Left kidney (tissue), 2 donors: Measurements from ENCODE around the gene STX1A. TPM values are rescaled to one million over a fixed set of nuclear protein-coding genes. Genes with fewer than 3 reads are reported as not detected.
"Not testable (repeated sequence)": the region's sequence is repeated elsewhere in the genome, so short reads cannot be mapped to it uniquely, and the experiment has no call there.

Source experiments
- DNase-seq: peaks from one replicate; pipeline ENCODE4 v3.0.0-alpha.2; 2013
- polyA plus RNA-seq: library from polyadenylated mRNA; unstranded; fragments of 120-200 nt; gene quantifications from one replicate; pipeline ENCODE4 v1.2.1, GENCODE V29; 2013; ENCODE audit not compliant: insufficient read length

STX1A gene
- polyA plus RNA-seq, 1 donor: 8.0 TPM

GRCh38 chr7:73683056-73683787 is 36.2 kb downstream of the STX1A start, which contains the start of the genes BUD23 and DNAJC30:
TSS of gene BUD23 (plus strand) at chr7:73683597. CDS start at chr7:73683626, 29 bp downstream.
TSS of gene DNAJC30 (minus strand) at chr7:73683453. CDS start at chr7:73683423, 30 bp downstream.
- DNase-seq: peak; percentile 94

DNA sequence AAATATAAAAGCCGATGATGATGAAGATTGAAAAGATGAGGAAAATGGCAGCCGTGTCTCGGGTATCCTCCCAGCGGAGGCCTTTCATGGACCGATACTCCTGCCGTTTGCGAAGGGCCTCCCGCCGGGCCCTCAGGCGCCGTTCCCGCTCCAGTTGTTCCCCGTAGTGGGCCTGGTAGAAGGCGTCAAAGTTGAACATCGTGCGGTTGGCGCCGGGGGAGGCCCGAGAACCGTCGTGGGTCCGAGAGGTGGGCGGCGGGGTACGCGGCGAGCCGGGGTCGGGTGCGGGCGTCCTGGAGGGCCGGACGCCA is 36.8 kb downstream of the STX1A start:
- no peak for DNase-seq

DNA sequence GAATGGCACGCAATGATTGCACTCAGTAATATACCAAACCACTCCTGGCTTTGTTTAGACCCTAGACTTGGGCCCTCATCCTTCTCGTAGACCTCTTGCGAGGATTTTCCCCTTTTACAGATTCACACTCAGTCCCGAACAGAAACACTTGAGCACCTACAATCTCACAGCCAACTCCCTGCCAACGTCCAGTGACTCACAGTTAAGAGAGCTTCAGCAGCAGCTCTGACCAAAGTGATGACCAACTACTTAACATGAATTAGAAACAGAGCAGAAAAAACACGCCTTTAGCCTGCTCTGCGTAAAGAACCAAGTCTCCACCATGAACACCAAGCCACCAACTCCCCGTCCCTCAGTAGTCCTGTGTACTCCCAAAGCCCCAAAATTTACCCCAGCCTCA is 38.4 kb downstream of the STX1A start:
- no peak for DNase-seq

DNA sequence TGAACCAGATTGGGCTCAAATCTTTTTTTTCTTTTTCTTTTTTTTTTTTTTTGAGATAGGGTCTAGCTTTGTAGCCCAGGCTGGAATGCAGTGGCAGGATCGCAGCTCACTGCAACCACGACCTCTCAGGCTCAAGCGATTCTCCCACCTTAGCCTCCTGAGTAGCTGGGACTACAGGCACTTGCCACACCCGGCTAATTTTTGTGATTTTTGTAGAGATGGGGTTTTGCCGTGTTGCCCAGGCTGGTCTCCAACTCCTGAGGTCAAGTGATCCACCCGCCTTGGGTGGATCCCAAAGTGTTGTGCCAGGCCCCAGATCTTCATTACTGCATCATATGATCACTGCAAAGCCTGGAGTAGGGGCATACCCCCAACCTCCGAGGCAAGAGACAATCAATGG is 39.0 kb downstream of the STX1A start:
- DNase-seq: no peak

DNA sequence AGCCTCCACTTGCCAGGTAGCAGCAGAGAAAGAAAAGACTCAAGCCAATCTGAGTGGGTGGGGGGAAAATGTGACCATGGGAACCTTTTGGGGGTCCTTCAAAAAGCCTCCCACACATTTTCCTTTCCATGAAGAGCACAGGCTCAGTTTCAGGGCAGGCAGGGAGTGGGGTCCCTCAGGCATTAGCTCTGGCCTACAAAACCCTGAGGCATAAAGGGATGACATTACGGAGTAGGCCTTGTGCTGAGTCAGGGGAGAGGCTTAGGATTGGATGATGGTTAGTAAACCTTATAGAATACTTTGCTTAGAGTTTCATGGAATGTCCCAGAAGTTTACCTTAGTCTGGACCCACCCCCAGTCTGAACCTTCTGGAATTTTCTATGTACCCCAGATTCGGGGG is 39.8 kb downstream of the STX1A start:
- no peak for DNase-seq

DNA sequence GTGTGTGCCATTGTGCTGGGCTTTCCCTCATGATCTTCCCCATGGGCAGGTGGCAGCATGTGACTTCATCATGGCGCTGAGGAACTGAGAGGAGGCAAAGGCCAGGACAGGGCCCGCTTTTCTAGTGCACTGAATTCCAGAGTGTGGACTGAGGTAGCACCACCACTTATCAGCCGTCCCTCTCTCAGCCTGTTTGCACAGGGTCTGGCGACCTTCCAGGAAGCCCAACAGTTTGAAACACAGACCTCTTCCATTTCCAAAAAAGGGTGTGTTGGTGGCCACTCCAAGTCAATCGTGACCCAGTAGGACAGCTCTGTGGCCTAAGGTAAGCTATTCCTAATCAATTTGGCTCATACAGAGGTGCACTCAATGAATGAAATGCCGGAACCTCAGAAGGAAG is 40.6 kb downstream of the STX1A start:
- no peak for DNase-seq

DNA sequence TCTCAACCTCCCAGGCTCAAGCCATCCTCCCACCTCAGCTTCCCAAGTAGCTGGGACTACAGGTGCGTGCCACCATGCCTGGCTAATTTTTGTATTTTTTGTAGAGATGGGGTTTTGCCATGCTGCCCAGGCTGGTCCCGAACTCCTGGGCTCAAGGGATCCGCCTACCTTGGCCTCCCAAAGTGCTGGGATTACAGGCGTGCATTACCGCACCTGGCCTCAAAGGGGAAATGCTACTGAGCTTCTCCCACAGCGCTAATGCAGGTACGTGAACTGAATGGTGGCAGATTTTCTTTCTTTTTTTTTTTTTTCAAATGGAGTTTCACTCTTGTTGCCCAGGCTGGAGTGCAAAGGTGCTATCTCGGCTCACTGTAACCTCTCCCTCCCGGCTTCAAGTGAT is 43.4 kb downstream of the STX1A start:
- DNase-seq: not testable (repeated sequence)

GRCh38 chr7:73674468-73675124 is 44.9 kb downstream of the STX1A start:
- no peak for DNase-seq

- DNase-seq: no peak
These were observed 47.5 kb downstream of the STX1A start for GRCh38 chr7:73671857-73672445.

- DNase-seq: no peak
These were observed 48.2 kb downstream of the STX1A start for GRCh38 chr7:73671322-73671661.

- DNase-seq: no peak
These were observed 49.5 kb downstream of the STX1A start for GRCh38 chr7:73669858-73670385.

GRCh38 chr7:73669288-73669701 is 50.2 kb downstream of the STX1A start:
- peak; percentile 5 for DNase-seq

DNA sequence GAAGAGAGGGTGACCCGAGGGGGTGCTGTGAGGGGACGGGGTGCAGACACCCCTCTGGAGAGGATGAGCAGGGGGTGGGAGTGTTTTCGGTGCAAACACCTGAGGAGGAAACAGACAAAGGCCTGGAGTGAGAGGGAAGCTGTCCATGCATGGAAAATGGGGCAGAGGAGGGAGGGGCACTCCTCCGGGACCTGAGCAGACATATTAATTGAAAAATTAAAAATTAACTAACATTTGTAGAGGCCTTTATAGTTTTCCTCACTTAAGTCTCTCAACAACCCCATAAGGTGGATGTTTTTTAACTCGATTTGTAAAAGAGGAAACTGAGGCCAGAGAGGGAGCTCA is 50.6 kb downstream of the STX1A start:
- DNase-seq: peak; percentile 24

DNA sequence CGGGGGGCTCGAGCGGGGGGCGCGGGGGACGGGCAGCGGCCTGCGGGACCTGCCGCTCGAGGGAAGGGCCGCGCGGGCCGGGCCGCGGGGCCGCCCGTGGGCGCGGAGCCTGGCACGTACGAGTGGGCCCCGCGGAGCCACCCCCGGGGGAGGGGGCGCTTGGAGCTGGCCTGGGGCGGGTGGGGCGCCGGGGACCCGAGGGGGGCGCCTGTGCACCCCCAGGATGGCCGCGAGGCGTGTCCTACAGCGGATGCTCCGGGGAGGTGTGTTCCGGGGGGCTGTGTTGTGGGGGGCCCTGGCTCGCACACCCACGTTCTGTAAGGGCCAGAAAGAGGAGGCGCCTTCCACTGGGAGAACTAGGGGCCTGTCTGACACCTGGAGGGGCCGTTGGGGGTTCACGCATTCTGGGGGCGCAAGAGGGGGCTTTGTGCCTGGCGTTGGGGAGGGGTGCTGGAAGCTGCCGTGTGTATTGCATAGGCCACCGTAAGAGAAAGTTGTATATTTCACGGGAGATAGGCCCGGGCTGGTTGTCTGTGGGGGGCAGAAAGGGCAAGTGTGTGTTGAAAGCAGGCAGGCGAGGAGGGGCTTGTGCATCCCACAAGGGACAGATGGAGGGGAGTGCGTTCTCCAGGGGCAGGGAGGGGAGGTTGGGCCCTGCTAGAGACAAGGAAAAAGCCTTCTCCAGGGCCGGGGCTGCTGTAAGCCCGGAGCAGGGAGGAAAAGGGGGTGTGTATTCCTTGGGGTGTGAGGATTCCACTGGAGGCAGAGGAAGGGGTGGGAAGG is 51.2 kb downstream of the STX1A start:
- peak; percentile 32 for DNase-seq

- peak; percentile 90 for DNase-seq
These were observed 51.9 kb downstream of the STX1A start, which contains the start of gene VPS37D for GRCh38 chr7:73667344-73668102. TSS of gene VPS37D (plus strand) at chr7:73667831. CDS start at chr7:73667959, 128 bp downstream.

DNA sequence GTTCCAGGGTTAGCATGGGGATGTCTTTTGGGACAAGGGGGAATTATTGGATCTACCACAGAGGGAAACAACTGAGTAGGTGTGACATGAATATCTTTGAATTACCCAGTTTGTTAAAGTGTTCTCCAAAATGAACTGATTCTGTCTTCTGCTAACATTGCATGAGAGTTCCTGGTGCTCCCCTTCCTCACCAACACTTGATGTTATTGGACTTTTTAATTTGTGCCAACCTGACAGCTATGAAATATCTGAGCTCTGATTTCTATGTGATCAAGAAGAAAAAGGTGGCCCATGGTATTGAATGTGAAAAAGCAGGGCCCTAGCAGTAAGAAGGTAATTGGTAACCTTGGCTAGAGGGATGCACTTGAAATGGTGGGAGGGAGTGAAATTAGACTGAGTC is 56.4 kb downstream of the STX1A start:
- DNase-seq: no peak

DNA sequence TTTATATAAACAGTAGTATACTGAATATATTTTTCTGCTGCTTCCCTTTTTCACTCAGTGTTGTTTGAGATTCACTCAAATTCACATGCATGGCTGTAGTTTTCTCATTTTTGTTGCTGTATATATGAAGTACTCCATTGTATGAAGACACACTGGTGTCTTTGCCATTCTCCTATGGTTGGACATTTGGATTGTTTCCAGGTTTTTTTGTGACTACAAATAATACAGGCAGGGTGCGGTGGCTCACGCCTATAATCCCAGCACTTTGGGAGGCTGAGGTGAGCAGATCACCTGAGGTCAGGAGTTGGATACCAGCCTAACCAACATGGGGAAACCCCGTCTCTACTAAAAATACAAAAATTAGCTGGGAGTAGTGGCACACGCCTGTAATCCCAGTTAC is 58.9 kb downstream of the STX1A start:
- DNase-seq: not testable (repeated sequence)

- DNase-seq: no peak
These were observed 59.5 kb downstream of the STX1A start for GRCh38 chr7:73659983-73660382.

- DNase-seq: not testable (repeated sequence)
These were observed 64.2 kb downstream of the STX1A start for GRCh38 chr7:73655309-73655708.

DNA sequence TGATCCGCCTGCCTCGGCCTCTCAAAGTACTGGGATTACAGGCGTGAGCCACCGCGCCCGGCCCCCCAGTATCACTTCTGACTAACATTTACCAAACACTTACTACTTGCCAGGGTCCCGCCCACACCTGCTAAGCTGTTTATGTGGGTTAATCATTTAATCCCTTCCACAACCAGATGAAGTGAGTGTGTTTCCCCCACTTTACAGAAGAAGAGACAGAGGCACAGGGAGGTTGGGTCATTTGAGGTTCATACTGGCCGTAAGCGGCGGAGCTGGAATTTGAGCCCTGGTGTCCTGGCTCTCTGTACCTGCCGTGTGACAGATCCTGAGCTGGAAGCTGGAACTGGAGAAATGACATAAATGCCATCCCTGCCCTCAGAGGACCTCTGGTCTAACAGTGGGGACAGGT is 66.9 kb downstream of the STX1A start:
- DNase-seq: no peak

- no peak for DNase-seq
These were observed 68.9 kb downstream of the STX1A start for GRCh38 chr7:73650524-73650923.

- no peak for DNase-seq
These were observed 69.9 kb downstream of the STX1A start for GRCh38 chr7:73649576-73649975.
